HuH-7 (cell line): Measurements from ENCODE around the gene PSMC6.
"Not testable (repeated sequence)": the region's sequence is repeated elsewhere in the genome, so short reads cannot be mapped to it uniquely, and the experiment has no call there.

Source experiments
- DNase-seq: peaks from one replicate; pipeline ENCODE4 v3.0.0; 2011; ENCODE audit warnings: low spot score

Gene PSMC6

DNA sequence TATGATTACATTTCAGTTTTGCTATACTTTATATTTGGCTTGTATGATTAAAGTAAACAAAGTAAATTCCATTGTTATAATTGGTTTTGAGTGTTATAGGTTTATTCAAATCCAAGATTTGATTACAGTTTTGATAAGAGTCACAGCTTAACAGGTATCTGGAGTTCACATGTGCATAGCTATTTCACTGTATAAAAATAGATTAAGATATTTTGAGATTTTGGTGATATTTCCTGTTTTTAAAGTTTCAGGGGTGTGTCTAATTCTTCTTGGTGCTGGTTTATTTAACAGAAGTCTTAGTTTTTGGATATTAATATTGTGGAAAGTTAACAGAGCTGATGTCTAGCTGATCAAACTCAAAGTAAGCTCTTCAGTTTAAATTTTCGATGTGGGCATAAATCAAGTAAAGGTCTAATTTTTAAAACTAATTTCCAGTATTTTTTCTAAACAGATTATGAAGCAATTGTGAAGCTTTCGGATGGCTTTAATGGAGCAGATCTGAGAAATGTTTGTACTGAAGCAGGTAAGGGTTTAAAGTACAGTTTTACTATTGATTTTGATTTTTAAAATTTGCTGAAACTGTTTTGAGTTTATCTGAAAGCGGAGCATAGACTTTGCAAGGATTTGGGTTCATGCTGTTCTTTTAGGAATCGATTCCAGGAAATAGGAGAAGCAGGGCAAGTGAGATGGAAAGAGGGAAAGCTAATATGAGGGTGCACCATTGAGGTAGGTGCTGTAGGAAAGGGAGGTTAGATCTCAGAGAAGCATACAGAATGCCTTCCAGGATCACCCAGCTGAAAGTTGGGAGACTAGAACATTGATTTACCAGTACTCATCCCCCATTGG, 16.7 kb downstream of the PSMC6 start:
- DNase-seq = no peak

DNA sequence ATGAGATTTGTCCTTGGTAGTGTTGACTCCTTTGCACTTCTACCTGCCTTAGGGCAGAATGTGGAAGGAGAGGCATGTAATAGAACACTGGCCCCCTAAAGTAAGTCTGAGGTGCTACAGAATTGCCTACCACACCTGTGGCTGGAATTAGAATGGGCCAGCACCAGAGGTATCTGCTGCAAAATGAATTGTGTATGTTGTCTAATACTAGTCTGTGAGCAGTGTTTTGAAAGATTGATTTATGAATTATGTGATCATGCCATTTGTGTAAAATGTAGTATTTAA, 17.3 kb downstream of the PSMC6 start:
- no peak for DNase-seq

DNA sequence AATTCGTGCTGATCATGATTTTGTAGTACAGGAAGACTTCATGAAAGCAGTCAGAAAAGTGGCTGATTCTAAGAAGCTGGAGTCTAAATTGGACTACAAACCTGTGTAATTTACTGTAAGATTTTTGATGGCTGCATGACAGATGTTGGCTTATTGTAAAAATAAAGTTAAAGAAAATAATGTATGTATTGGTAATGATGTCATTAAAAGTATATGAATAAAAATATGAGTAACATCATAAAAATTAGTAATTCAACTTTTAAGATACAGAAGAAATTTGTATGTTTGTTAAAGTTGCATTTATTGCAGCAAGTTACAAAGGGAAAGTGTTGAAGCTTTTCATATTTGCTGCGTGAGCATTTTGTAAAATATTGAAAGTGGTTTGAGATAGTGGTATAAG, 20.5 kb downstream of the PSMC6 start:
- not testable (repeated sequence) for DNase-seq

DNA sequence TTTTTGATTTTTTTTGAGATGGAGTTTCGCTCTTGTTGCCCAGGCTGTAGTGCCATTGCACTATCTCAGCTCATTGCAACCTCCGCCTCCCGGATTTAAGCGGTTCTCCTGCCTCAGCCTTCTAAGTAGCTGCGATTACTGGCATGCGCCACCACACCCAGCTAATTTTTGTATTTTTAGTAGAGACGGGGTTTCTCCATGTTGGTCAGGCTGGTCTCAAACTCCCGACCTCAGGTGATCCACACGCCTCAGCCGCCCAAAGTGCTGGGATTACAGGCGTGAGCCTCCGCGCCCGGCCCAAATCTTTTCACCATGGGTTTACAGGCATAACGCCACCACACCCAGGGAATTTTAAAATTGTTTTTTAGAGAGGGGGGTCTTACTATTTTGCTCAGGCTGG, 22.0 kb downstream of the PSMC6 start:
- DNase-seq = not testable (repeated sequence)

DNA sequence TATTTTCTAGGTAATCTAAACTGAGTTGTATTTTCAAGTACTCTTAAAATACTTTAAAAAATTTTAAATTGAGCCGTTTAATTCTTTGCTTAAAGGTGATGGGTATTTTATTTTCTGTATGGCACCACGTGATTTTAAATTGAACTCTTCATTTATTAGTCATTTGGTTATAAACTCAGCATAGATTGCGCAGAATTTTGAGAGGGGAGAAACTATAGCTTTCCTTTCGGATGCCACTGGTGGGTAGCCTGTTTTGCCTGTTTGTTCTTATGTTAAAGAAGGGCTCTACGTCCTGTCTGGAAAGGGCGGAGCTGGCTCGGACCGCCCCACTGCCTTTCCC, 22.6 kb downstream of the PSMC6 start:
- no peak for DNase-seq

DNA sequence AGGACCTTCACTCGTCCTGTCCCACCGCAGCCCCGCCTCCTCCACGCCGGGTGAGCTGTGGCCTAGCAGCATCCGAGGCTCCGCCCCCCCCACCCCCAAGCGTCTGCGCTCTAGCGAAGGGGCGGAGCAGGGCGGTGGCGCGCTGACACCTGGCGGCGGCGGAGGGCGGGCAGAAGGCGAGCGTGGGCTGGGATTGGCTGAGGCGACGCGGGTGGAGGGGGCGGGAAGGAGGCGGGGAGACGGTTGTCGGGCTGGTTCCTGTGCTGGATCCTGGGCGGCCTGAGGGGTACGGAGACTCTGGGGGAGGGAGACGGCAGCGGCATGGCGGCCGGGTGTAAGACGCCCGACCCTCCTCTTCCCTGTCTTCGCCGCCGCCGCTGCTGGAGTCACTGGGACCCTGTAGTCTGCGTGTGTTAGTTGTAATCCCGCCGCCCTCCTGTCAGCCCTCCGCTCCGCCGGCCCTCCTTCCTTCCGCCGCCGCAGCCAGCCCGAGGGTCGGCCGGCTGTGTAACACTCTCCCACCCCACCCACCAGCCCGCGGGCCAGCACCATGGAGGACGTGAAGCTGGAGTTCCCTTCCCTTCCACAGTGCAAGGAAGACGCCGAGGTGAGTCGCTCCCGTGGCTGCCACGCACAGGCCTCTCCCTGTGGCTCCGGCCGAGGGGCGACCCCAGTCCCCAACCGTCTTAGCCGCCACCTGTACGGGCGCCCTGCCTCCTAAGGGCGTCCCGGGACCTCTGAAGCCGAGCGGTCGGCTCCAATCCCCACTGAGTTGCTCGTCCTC, 23.1 kb downstream of the PSMC6 start, which contains the start of gene STYX:
STYX (plus strand) TSS at position 242 of the 784 bp plus-strand sequence; CDS start at position 551, 309 bp downstream.
- DNase-seq = peak; percentile 74

DNA sequence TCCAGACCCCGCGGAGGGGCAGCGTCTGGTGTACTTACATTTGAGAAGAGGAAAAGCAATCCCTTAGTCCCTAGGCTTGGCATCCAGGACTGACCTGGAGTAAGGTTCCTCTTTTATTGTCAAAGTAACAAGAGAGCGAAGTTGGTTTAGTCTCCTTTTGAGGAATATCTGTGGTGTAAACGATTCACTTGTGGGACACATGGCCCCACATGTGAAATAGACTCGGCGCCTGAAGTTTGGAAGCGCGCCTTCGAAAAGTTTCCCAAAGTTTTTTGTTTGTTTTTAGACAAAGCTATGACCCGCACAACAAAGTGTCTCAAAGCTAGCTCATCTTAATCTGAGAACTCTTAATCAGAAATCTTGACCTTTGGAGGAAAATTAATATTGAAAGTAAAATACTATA, 23.7 kb downstream of the PSMC6 start:
- no peak for DNase-seq

DNA sequence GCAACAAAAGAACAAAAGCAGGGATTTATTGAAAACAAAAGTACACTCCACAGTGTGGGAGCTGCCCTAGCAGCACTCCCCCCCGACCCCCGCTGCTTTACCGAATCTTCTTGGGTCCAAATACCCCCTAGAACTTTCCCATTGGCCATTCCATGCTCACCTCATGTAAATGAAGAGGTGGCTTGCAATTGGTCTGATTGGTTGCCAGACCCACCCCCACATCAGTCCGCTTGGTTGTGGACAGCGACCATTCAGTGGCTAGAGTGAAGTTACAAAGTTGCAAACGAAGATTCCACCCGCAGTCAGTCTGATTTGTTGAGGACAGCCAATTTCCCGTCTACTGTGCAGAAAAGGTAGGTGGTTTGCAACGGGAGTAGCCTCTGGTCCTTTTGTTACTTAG, 26.8 kb downstream of the PSMC6 start:
- DNase-seq = no peak

DNA sequence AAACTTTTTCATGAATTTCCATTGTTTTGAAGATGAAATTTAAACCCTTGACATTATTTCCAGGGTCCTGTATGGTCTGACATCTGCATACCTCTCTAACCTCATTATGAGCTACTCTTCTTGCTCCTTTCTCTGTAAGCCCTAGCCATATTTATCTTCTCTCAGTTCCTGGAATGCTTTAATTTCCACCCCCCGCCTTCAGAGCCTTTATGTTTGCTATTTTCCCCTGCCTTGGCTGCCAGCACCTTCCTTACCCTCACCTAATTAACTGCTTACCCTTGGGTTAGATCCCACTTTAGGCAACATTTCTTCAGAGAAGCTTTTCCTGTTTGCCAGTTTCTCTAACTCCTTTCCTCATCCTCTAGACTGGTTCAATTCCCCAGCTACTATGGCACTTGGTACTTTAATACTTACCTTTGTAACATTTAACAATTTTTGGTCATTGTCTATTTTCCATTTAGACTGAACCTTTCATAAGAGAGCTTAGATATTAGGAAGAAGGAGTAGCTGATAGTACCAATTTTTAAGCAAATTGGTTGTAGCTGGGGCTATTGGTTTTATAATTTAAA, 29.0 kb downstream of the PSMC6 start:
- DNase-seq = no peak

DNA sequence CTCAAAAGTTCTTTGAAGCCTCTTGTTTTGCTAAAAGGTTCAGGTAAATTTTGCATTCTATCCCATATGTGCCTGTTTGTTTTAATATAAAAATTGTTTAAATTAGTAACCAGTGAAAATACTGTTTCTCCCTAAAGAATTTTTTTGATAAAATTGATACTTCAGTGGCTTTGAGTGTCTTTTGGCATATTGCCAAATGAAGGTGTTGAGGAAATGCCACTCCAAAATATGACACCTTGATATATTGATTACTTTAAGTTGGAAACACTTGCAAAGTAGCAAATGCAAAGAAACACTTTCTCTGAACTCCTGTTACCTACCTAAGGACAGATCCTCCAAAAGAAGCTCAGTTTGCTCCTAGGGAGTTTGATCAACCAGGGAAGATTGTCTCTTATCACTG, 31.4 kb downstream of the PSMC6 start:
- DNase-seq = no peak

DNA sequence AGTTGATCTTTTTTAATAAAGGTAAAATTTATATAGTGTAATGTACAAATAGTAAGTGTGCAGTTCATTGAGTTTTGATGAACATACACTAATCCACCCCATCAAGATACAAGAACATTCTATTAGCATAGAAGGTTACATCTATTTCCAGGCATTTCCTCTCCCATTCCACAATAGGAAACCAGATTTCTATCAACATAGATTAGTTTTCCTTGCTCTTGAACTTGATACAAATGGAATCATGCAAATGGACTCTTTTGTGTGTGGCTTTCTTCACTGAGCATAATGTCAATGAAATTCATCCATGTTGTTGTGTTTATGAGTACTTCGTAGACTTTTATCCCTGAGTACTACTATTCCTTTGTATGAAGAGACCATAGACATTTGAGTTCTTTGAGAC, 33.8 kb downstream of the PSMC6 start:
- no peak for DNase-seq

DNA sequence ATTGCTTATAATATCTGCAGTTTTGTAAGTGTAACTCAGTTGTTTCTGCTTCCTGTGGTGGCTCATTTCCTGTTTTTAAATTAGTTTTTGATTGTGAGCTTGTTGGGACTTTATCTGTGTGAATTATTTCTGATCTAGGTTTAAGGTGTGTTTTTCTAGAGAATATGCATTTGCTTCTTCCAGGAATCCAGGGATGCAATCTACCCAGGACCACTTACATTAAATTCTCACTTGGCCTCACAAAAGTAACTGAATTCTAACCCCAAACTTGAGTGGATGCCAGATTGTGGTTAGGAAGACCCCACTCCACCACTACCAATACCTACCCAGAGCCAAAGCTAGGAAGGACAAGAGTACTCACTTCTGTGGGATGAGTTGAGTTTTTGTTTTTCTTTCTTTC, 34.9 kb downstream of the PSMC6 start:
- no peak for DNase-seq

DNA sequence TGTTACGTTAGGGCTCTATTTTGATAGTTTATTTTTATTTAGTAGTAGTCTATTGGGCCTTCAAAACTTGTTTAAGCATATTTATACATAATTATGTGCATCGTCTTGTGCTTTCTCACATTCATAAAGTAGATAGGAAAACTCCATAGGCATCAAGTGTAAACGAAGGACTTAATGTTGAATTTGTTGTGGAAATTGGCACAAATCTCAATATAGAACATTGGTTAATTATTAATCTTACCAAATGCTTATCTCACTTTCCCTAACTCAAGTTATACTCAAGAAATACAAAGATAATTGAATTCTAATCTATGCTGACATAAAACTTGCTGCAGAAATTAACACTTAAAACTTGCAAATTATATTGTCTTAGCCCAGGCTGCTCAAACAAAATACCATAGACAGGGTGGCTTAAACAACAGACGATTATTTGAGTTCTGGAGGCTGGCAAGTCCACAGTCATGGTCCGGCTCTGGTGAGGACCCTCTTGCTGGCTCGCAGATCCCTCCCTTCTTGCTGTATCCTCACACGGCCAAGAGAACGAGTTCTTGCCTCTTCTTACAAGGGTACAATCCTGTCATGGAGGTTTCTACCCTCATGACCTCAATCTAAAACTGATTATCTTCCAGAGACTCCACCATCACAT, 41.8 kb downstream of the PSMC6 start:
- DNase-seq = no peak

DNA sequence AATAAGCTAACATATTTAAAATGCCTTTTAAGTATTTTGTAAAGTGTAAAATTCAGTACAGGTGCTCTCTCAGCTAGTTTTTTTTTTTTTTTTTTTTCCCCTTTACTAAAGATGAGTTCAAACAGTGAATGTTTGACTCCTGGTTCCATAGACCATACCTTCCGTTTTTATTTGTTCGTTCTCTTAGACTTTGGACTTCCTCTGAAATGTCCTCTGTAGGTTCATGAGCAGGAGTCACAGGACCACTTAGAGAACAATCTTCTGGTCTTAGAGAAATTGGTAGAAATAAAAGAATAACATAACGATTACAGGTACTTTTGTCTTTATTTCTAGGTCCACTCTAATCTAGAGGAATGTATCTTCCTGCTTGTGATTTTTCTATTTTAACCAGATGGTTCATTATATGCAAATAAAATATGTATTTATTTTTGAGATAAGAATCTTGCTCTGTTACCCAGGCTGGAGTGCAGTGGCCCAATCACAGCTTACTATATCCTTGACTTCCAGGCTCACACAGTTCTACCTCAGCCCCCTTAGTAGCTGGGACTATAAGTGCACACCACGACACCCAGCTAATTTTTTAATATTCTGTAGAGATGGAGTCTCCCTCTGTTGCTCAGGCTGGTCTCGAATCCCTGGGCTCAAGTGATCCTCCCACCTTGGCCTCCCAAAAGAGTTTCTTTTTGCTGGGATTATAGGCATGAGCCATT, 48.8 kb downstream of the PSMC6 start:
- DNase-seq = peak; percentile 12

DNA sequence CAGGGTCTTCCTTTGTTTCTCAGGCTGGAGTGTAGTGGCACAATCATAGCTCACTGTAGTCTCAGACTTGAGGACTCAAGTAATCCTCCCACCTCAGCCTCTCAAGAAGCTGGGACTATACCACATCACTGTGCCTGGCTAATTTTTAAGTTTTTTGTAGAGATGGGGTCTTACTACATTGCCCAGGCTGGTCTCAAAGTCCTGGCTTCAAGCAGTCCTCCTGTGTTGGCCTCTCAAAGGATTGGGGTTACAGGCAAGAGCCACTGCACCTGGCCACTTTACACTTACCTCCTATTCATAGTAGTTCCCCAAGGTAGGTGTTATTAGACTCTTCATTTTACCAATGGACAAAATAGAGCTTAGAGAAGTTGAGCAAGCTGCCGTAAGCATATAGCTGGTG, 52.1 kb downstream of the PSMC6 start:
- DNase-seq = no peak

DNA sequence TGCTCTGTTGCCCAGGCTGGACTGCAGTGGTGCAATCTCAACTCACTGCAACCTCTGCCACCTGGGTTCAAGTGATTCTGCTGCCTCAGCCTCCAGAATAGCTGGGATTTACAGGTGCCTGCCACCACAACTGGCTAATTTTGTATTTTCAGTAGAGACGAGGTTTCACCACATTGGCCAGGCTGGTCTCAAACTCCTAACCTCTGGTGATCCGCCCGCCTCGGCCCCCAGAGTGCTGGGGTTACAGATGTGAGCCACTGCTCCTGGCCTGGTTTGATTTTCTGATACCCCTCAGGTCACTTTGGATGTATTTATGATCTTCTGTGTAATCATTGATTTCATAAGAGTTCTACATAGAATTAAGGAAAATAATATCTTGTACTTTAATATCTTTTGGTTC, 55.9 kb downstream of the PSMC6 start:
- DNase-seq = not testable (repeated sequence)

DNA sequence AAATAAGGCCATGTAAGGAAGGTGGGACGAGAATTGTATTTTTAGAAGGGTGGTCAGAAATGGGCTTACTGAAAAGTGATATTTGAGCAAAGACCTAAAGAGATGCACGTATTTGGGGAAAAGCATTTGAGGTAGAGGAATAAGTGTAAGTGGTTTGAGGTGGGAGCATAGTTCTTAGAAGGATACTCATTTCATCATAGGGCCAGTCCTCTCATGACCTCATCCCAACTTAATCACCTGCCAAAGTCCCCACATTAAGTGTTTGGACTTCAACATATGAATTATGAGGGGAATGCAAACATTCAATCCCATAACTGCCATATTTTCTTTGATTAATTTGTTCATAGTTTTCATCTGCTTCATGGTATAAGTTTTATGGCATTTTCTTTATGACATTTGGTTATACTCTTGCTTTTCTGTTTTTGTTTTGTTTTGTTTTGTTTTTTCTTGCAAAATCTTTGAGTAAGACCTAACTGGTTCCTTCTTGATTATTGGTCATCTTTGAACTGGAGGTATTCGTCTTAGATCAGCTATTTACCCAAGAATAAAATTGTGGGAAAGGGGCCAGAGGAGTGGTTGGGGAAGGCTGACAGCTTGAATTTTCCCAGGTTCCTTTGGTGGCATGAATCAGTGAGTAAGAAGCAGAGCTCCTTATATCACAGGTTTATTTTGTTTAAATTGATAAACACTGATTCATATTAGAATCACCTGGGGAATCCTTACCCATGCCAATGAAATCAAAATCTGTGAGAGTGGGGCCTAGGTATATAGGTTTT, 60.2 kb downstream of the PSMC6 start:
- DNase-seq = no peak

DNA sequence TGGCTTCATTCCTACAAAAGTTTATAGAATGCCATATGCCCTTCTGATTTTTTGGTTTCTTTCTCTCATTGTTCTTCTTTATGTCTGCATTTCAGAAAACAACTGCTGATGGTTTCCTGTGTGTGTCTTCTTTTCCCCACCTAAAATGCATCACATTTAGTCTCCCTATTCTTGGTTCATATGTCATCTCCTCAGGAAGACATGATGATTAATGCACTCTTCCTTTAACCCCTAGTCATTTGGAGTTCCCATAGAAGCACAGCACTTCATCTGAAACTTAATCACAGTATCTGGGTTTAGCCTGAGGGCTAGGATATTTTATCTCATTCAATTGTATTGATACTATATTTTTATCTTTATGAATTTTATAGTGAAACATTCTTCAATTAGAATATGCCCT, 62.9 kb downstream of the PSMC6 start:
- DNase-seq = no peak

DNA sequence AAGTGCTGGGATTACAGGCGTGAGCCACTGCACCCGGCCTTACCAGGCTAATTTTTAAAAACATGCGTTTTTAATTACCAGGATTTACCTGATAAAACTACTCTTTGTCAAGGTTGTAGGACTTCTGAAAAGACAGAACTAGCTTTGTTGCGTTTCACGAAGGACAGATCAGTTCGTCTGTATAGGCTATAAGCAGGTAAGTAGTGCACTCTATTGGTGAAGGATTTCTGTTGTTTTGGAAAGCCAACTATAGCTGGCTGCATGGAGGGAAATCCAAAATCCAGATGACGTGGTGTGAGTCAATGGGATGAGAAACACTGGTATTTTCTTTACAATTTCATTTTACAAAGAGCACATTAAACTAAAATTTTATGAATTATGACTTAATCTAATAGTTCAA, 69.8 kb downstream of the PSMC6 start:
- DNase-seq = no peak
